ENCODE data around the gene ANKRD7. TPM values are rescaled to one million over a fixed set of nuclear protein-coding genes. Genes with fewer than 3 reads are reported as not detected.

Gene ANKRD7
- total and polyA plus RNA-seq, 4 donors = 0.03 to 1.6 (median 0.55) TPM; not detected in 1

- Histone ChIP-seq H3K9ac (ENCODE audit: insufficient read depth in 1 of 2, low read length in 2 of 2) (no peak overlapping the region), H3K27ac (ENCODE audit: low read depth in 1 of 2, low read length in 1 of 2) (no peak overlapping the region), H3K4me3 (no peak overlapping the region), H3K27me3 (ENCODE audit: control insufficient read depth in 3 of 3, insufficient read depth in 3 of 3, low read length in 2 of 3) (no peaks in the 10 kb centered on the region), H3K4me1 (ENCODE audit: control insufficient read depth in 5 of 5, insufficient read depth in 5 of 5, low read length in 5 of 5) (no peaks in the 10 kb centered on the region), H3K36me3 (ENCODE audit: control insufficient read depth in 4 of 4, insufficient read depth in 4 of 4, low read length in 4 of 4) (no peaks in the 10 kb centered on the region), H3K9me3 (ENCODE audit: control insufficient read depth in 4 of 4, insufficient read depth in 3 of 4, low read length in 3 of 4) (no peaks in the 10 kb centered on the region)
- 74 to 83% methylated on average over 1 of the region's 1 CpG for WGBS, 2 donors
- DNase-seq (no peak), ATAC-seq (ENCODE audit: insufficient read depth, low FRiP score) (no peak)
- TF ChIP-seq, protein P1, sequence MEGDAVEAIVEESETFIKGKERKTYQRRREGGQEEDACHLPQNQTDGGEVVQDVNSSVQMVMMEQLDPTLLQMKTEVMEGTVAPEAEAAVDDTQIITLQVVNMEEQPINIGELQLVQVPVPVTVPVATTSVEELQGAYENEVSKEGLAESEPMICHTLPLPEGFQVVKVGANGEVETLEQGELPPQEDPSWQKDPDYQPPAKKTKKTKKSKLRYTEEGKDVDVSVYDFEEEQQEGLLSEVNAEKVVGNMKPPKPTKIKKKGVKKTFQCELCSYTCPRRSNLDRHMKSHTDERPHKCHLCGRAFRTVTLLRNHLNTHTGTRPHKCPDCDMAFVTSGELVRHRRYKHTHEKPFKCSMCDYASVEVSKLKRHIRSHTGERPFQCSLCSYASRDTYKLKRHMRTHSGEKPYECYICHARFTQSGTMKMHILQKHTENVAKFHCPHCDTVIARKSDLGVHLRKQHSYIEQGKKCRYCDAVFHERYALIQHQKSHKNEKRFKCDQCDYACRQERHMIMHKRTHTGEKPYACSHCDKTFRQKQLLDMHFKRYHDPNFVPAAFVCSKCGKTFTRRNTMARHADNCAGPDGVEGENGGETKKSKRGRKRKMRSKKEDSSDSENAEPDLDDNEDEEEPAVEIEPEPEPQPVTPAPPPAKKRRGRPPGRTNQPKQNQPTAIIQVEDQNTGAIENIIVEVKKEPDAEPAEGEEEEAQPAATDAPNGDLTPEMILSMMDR (IDR thresholded peaks at IDR 0.05; ENCODE audit: control extremely low read depth, extremely low read depth) = no peak
These were observed 19.2 kb downstream of the ANKRD7 start for GRCh38 chr7:118243695-118244094.

DNA sequence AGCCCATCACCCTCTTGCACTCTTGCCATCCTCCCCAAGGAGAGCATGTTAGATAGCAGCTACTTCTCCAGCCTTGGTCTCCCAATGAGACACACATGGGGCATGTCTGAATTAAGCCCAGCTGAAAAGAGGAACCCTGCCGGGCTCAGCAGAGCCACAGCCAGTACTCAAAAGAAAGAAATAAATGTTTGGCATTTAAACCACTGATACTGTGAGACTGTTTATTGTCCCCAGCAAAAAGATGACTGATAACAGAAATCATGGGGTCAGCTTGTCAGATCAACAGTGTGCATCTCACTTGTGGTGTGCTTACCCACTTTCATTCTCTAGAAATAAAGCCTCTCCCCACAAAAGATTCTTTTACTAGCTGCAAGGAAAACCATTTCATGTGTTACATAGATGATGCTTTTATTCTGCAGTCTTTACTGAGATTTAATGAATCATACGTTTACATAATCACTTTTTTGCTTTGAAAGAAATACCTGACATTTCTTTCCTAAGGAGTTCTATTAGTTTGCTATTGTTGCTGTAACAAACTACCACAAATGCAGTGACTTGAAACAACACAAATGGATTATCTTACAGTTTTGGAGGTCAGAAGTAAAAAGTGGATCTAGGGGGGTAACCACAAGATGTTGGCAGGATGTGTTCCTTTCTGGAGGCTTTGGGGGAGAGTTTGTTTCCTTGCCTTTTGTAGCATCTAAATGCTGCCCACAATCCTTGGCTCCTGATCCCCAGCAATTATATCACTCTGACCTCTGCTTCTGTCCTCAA is 20.9 kb downstream of the ANKRD7 start:
- no peak overlapping the region for H3K9ac ChIP-seq (ENCODE audit: insufficient read depth in 1 of 2, low read length in 2 of 2)
- no peaks in the 10 kb centered on the region for H3K4me1 ChIP-seq (ENCODE audit: control insufficient read depth in 5 of 5, insufficient read depth in 5 of 5, low read length in 5 of 5)
- 47 to 49% methylated on average over 2 of the region's 2 CpGs for WGBS, 2 donors
- no peaks in the 10 kb centered on the region for H3K27me3 ChIP-seq (ENCODE audit: control insufficient read depth in 3 of 3, insufficient read depth in 3 of 3, low read length in 2 of 3)
- H3K36me3 ChIP-seq (ENCODE audit: control insufficient read depth in 4 of 4, insufficient read depth in 4 of 4, low read length in 4 of 4) = no peaks in the 10 kb centered on the region
- H3K27ac ChIP-seq (ENCODE audit: low read depth in 1 of 2, low read length in 1 of 2) = no peak overlapping the region
- TF ChIP-seq, protein P1 (IDR thresholded peaks at IDR 0.05; ENCODE audit: control extremely low read depth, extremely low read depth) = no peak
- DNase-seq = no peak
- no peaks in the 10 kb centered on the region for H3K9me3 ChIP-seq (ENCODE audit: control insufficient read depth in 4 of 4, insufficient read depth in 3 of 4, low read length in 3 of 4)
- no peak for ATAC-seq (ENCODE audit: insufficient read depth, low FRiP score)
- H3K4me3 ChIP-seq = no peak overlapping the region

- TF ChIP-seq, protein P1 (IDR thresholded peaks at IDR 0.05; ENCODE audit: control extremely low read depth, extremely low read depth) = no peak
- H3K36me3 ChIP-seq (ENCODE audit: control insufficient read depth in 4 of 4, insufficient read depth in 4 of 4, low read length in 4 of 4) = no peaks in the 10 kb centered on the region
- H3K9ac ChIP-seq (ENCODE audit: insufficient read depth in 1 of 2, low read length in 2 of 2) = no peak overlapping the region
- WGBS, 2 donors = 79 to 87% methylated on average over 4 of the region's 4 CpGs
- no peaks in the 10 kb centered on the region for H3K27me3 ChIP-seq (ENCODE audit: control insufficient read depth in 3 of 3, insufficient read depth in 3 of 3, low read length in 2 of 3)
- no peak overlapping the region for H3K27ac ChIP-seq (ENCODE audit: low read depth in 1 of 2, low read length in 1 of 2)
- H3K9me3 ChIP-seq (ENCODE audit: control insufficient read depth in 4 of 4, insufficient read depth in 3 of 4, low read length in 3 of 4) = no peaks in the 10 kb centered on the region
- no peaks in the 10 kb centered on the region for H3K4me1 ChIP-seq (ENCODE audit: control insufficient read depth in 5 of 5, insufficient read depth in 5 of 5, low read length in 5 of 5)
- ATAC-seq (ENCODE audit: insufficient read depth, low FRiP score) (no peak), DNase-seq (no peak)
- H3K4me3 ChIP-seq = no peak overlapping the region
These were observed 26.5 kb downstream of the ANKRD7 start for GRCh38 chr7:118250860-118251494.
